GM12873 (cell line): ENCODE results near the gene KIAA0408.

Experiments used
- CTCF ChIP-seq: IDR thresholded peaks from 2 replicates; pipeline ENCODE4 v1.5.1; 2012; ENCODE audit warnings: low read depth, mild to moderate bottlenecking, moderate library complexity, low read length, control low read depth; ENCODE audit not compliant: insufficient read depth; ENCODE audit errors: missing control alignments

KIAA0408 gene

GRCh38 chr6:127452803-127453202 is 6.4 kb downstream of the KIAA0408 start:
- no peak for TF ChIP-seq CTCF

- no peak for TF ChIP-seq CTCF
Observed at GRCh38 chr6:127451388-127451787, 7.8 kb downstream of the KIAA0408 start.

- no peak for TF ChIP-seq CTCF
Observed at GRCh38 chr6:127447780-127448179, 11.4 kb downstream of the KIAA0408 start.

- TF ChIP-seq CTCF: no peak
Observed at GRCh38 chr6:127446356-127446755, 12.8 kb downstream of the KIAA0408 start.

- TF ChIP-seq CTCF: no peak
Observed at GRCh38 chr6:127441881-127442280, 17.3 kb downstream of the KIAA0408 start.

- no peak for TF ChIP-seq CTCF
Observed at GRCh38 chr6:127439718-127440117, 19.5 kb downstream of the KIAA0408 start.

- no peak for TF ChIP-seq CTCF
Observed at GRCh38 chr6:127436578-127437110, 22.5 kb downstream of the KIAA0408 start.
